Purkinje cell (primary cell): ENCODE measurements around the gene CCN5. TPM values are rescaled to one million over a fixed set of nuclear protein-coding genes. Genes with fewer than 3 reads are reported as not detected.

Source experiments
- polyA plus RNA-seq: library from polyadenylated mRNA; unstranded; fragments of >200 nt; fragmentation: Nextera tagmentation; gene quantifications from 2 replicates; pipeline ENCODE4 v1.2.1, GENCODE V29; 2014

The CCN5 gene, protein sequence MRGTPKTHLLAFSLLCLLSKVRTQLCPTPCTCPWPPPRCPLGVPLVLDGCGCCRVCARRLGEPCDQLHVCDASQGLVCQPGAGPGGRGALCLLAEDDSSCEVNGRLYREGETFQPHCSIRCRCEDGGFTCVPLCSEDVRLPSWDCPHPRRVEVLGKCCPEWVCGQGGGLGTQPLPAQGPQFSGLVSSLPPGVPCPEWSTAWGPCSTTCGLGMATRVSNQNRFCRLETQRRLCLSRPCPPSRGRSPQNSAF
- not detected in 2 replicates for polyA plus RNA-seq

DNA sequence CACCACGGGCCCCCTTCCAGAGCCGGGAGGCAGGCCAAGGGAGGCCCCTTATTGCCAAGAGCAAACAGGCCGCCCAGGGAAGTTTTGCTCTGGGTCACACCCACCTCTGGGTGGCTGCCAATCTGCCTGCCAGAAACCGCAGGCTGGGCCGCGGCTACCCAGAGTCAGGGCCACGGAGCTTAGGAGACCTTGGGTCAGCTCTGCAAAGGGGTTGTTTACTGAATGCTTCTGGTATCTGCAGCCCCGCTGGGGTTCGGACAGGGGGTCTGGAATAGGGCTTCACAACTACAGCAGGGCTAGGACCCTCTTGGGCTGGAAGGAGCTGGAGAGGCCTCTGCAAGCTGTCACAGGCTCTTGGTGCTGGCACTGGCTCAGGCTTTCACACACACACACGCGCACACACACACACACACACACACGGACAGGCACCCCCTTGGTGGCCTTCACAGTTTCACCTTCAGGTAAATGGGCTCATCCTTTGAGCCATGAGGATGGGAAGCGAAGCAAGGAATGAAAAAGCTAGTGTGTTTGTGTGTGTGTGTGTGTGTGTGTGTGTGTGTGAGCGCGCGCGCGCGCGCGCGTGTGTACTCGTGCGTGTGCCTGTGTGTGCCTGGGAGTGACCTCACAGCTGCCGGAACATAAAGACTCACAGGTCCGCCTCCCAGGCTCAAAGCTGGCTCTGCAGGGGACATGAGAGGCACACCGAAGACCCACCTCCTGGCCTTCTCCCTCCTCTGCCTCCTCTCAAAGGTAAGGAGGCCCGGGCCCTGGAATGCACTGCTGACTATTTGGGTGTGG lies at the start of gene CCN5:
Gene CCN5 (plus strand): TSS at position 669 of the 798 bp plus-strand sequence. CDS start 22 bp downstream, at position 691.

GRCh38 chr20:44745598-44746366 lies 30.6 kb downstream of the CCN5 start, which contains the start of gene KCNK15:
TSS of gene KCNK15 (plus strand) at chr20:44745865. CDS start at chr20:44745911, 46 bp downstream.

Other genes starting within 250 kb of the CCN5 start
- 3.4 and 6.2 TPM in 2 replicates for gene TTPAL, start 239.5 kb upstream of the CCN5 start, polyA plus RNA-seq
- gene SERINC3, start 193.3 kb upstream of the CCN5 start, polyA plus RNA-seq, result 271 and 279 TPM in 2 replicates
- 19.5 and 41.2 TPM in 2 replicates for gene PKIG, start 132.8 kb upstream of the CCN5 start, polyA plus RNA-seq
- not detected in 2 replicates for gene ADA, start 63.7 kb upstream of the CCN5 start, polyA plus RNA-seq
- gene KCNK15, start 30.5 kb downstream of the CCN5 start, polyA plus RNA-seq, result 0.58 and 2.7 TPM in 2 replicates
- 0.04 and 0.19 TPM in 2 replicates for gene RIMS4, start 95.2 kb downstream of the CCN5 start, polyA plus RNA-seq
- gene YWHAB, start 170.3 kb downstream of the CCN5 start, polyA plus RNA-seq, result 446 and 447 TPM in 2 replicates
- 1.1 and 2.0 TPM in 2 replicates for gene PABPC1L, start 194.7 kb downstream of the CCN5 start, polyA plus RNA-seq
- 7.6 and 14.2 TPM in 2 replicates for gene TOMM34, start 245.0 kb downstream of the CCN5 start, polyA plus RNA-seq